IMR-90 (cell line): Measurements from ENCODE around the gene TIGIT. TPM values are rescaled to one million over a fixed set of nuclear protein-coding genes. Genes with fewer than 3 reads are reported as not detected.
A peak's percentile ranks its signal among the peaks of the same experiment; 100 is the strongest.

Experiments used
- ATAC-seq: fragments of 200-7000 bp; cut with Tn5 transposase; 2 replicates; pipeline ENCODE4 v1.9.1; 2020; ENCODE audit warnings: low read depth, mild to moderate bottlenecking, moderate library complexity
- BruUV-seq: library from RNA; stranded (reverse); fragments of 400-500 nt; replicated peaks from 2 replicates; lab custom pipeline; 2021; lab: Mats Ljungman, UMichigan
- CTCF ChIA-PET: fragments of 300-600 bp; formaldehyde crosslinking; extraction: SDS; loops from one replicate; lab custom pipeline; 2021; ENCODE audit warnings: antibody characterized with exemption; lab: Yijun Ruan, JAX
- POLR2A ChIA-PET: fragments of 300-600 bp; sonication (Branson Sonifier 250); formaldehyde crosslinking; loops from one replicate; lab custom pipeline; 2022; ENCODE audit warnings: antibody characterized with exemption; ENCODE audit not compliant: unreplicated experiment; lab: Charles Lee
- DNase-seq: peaks from one replicate; pipeline ENCODE4 v3.0.0; 2013
- H2AFZ ChIP-seq: replicated peaks from 2 replicates; pipeline ENCODE3; 2013; ENCODE audit warnings: low read length, mild to moderate bottlenecking; ENCODE audit not compliant: poor library complexity
- H2AK5ac ChIP-seq: 2 replicates; pipeline ENCODE4 v1.6.1; 2013; ENCODE audit warnings: low read depth, low read length, inconsistent platforms
- H2AK9ac ChIP-seq: replicated peaks from 2 replicates; pipeline ENCODE3; 2013; ENCODE audit warnings: mild to moderate bottlenecking, low read depth, low read length, moderate library complexity; ENCODE audit not compliant: poor library complexity
- H2BK120ac ChIP-seq: 2 replicates; pipeline ENCODE4 v1.6.1; 2013; ENCODE audit warnings: low read depth, low read length, inconsistent platforms
- H2BK15ac ChIP-seq: 3 replicates; pipeline ENCODE4 v1.6.1; 2013; ENCODE audit warnings: low read depth, low read length, inconsistent platforms
- H2BK20ac ChIP-seq: 2 replicates; pipeline ENCODE4 v1.6.1; 2013; ENCODE audit warnings: low read depth, mild to moderate bottlenecking, inconsistent platforms, low read length, moderate library complexity
- H2BK5ac ChIP-seq: 2 replicates; pipeline ENCODE4 v1.6.1; 2013; ENCODE audit warnings: mild to moderate bottlenecking, low read depth, low read length, inconsistent platforms; ENCODE audit not compliant: poor library complexity, severe bottlenecking
- H3K14ac ChIP-seq: replicated peaks from 2 replicates; pipeline ENCODE4 v1.6.1; 2013; ENCODE audit warnings: low read depth, low read length, inconsistent platforms
- H3K18ac ChIP-seq: 2 replicates; pipeline ENCODE4 v1.6.1; 2013; ENCODE audit warnings: low read depth, low read length, control low read depth
- H3K23ac ChIP-seq: 2 replicates; pipeline ENCODE4 v1.6.1; 2013; ENCODE audit warnings: low read depth, low read length, inconsistent platforms
- H3K27ac ChIP-seq: 2 replicates; pipeline ENCODE4 v1.5.1; 2013; ENCODE audit warnings: mild to moderate bottlenecking, control low read depth, low read length; ENCODE audit not compliant: insufficient read depth
- H3K27me3 ChIP-seq: 2 replicates; pipeline ENCODE4 v1.6.1; 2013; ENCODE audit warnings: low read length; ENCODE audit not compliant: control insufficient read depth, insufficient read depth
- H3K36me3 ChIP-seq: 2 replicates; pipeline ENCODE4 v1.6.1; 2013; ENCODE audit warnings: low read length, mixed read lengths; ENCODE audit not compliant: control insufficient read depth, insufficient read depth
- H3K4ac ChIP-seq: 2 replicates; pipeline ENCODE4 v1.6.1; 2013; ENCODE audit warnings: low read depth, low read length, inconsistent platforms
- H3K4me1 ChIP-seq: 2 replicates; pipeline ENCODE4 v1.6.1; 2013; ENCODE audit warnings: low read length, mixed read lengths; ENCODE audit not compliant: control insufficient read depth, insufficient read depth
- H3K4me2 ChIP-seq: 2 replicates; pipeline ENCODE4 v1.6.1; 2013; ENCODE audit warnings: low read depth, mild to moderate bottlenecking, control low read depth, low read length, moderate library complexity
- H3K4me3 ChIP-seq: 2 replicates; pipeline ENCODE4 v1.5.1; 2013; ENCODE audit warnings: low read depth, mild to moderate bottlenecking, control low read depth, low read length, moderate library complexity; ENCODE audit not compliant: insufficient read depth
- H3K56ac ChIP-seq: 2 replicates; pipeline ENCODE4 v1.6.1; 2013; ENCODE audit warnings: low read length, inconsistent platforms; ENCODE audit not compliant: insufficient read depth; ENCODE audit errors: extremely low read depth
- H3K79me1 ChIP-seq, 2 experiments: 2 replicates each; pipeline ENCODE4 v1.6.1; 2013; ENCODE audit warnings: low read length in 2 of 2, inconsistent platforms in 1 of 2, low read depth in 1 of 2
- H3K9ac ChIP-seq: 2 replicates; pipeline ENCODE4 v1.6.1; 2013; ENCODE audit warnings: low read depth, low read length, control low read depth
- H3K9me1 ChIP-seq: 2 replicates; pipeline ENCODE4 v1.6.1; 2013; ENCODE audit warnings: low read length, inconsistent platforms; ENCODE audit not compliant: insufficient read depth
- H3K9me3 ChIP-seq: 2 replicates; pipeline ENCODE4 v1.6.1; 2013; ENCODE audit warnings: low read length; ENCODE audit not compliant: control insufficient read depth, insufficient read depth
- H4K20me1 ChIP-seq: 2 replicates; pipeline ENCODE4 v1.6.1; 2013; ENCODE audit warnings: low read length, inconsistent platforms; ENCODE audit not compliant: insufficient read depth
- H4K5ac ChIP-seq: 2 replicates; pipeline ENCODE4 v1.6.1; 2013; ENCODE audit warnings: mild to moderate bottlenecking, low read depth, low read length, control low read depth
- H4K8ac ChIP-seq, 2 experiments: 2 replicates each; pipeline ENCODE4 v1.6.1; 2013; ENCODE audit warnings: low read depth in 2 of 2, low read length in 2 of 2, control low read depth in 1 of 2, inconsistent platforms in 1 of 2
- H4K91ac ChIP-seq: 2 replicates; pipeline ENCODE4 v1.6.1; 2013; ENCODE audit warnings: low read depth, low read length, inconsistent platforms; ENCODE audit not compliant: insufficient read depth
- BHLHE40 ChIP-seq: fragments of 150-350 bp; IDR thresholded peaks from 2 replicates; pipeline ENCODE4 v1.6.1; 2016; ENCODE audit warnings: mild to moderate bottlenecking, low read depth, low read length
- CEBPB ChIP-seq: IDR thresholded peaks from 2 replicates; pipeline ENCODE4 v1.6.1; 2012; ENCODE audit warnings: low read depth, low read length, improper control_type of control experiment
- CHD1 ChIP-seq: IDR thresholded peaks from 2 replicates; pipeline ENCODE4 v1.6.1; 2012; ENCODE audit warnings: low read depth, low read length, improper control_type of control experiment
- CTCF ChIP-seq: conservative IDR thresholded peaks from 2 replicates; pipeline ENCODE4 v1.5.1; 2012; ENCODE audit warnings: mild to moderate bottlenecking, low read depth, low read length, improper control_type of control experiment
- ELK1 ChIP-seq: fragments of 150-350 bp; IDR thresholded peaks from 2 replicates; pipeline ENCODE4 v1.6.1; 2016; ENCODE audit warnings: low read depth, mild to moderate bottlenecking, low read length, moderate library complexity, borderline replicate concordance
- FOS ChIP-seq: fragments of 150-350 bp; IDR thresholded peaks from 2 replicates; pipeline ENCODE4 v1.6.1; 2016; ENCODE audit warnings: low read depth, low read length
- MAFK ChIP-seq: IDR thresholded peaks from 2 replicates; pipeline ENCODE4 v1.6.1; 2012; ENCODE audit warnings: low read depth, low read length, improper control_type of control experiment
- MAZ ChIP-seq: IDR thresholded peaks from 2 replicates; pipeline ENCODE4 v1.6.1; 2012; ENCODE audit warnings: low read depth, mild to moderate bottlenecking, low read length, improper control_type of control experiment, moderate library complexity, borderline replicate concordance
- MXI1 ChIP-seq: IDR thresholded peaks from 2 replicates; pipeline ENCODE4 v1.6.1; 2012; ENCODE audit warnings: low read depth, mild to moderate bottlenecking, low read length, moderate library complexity, borderline replicate concordance
- NFE2L2 ChIP-seq: fragments of 150-350 bp; IDR thresholded peaks from 2 replicates; pipeline ENCODE4 v1.6.1; 2016; ENCODE audit warnings: low read depth, mild to moderate bottlenecking, low read length
- POLR2A ChIP-seq: IDR thresholded peaks from 2 replicates; pipeline ENCODE4 v1.6.1; 2012; ENCODE audit warnings: mild to moderate bottlenecking, low read depth, low read length
- RAD21 ChIP-seq: IDR thresholded peaks from 2 replicates; pipeline ENCODE4 v1.6.1; 2012; ENCODE audit warnings: low read length, improper control_type of control experiment
- RCOR1 ChIP-seq: IDR thresholded peaks from 2 replicates; pipeline ENCODE4 v1.6.1; 2012; ENCODE audit warnings: mild to moderate bottlenecking, low read length, improper control_type of control experiment; ENCODE audit not compliant: insufficient replicate concordance
- RFX5 ChIP-seq: IDR thresholded peaks from 2 replicates; pipeline ENCODE4 v1.8.0; 2012; ENCODE audit warnings: low read depth, mild to moderate bottlenecking, low read length, moderate library complexity
- SMC3 ChIP-seq: fragments of 150-350 bp; IDR thresholded peaks from 2 replicates; pipeline ENCODE4 v1.6.1; 2016; ENCODE audit warnings: low read depth, mild to moderate bottlenecking, antibody characterized with exemption, low read length, moderate library complexity
- USF2 ChIP-seq: fragments of 150-350 bp; IDR thresholded peaks from 2 replicates; pipeline ENCODE4 v1.6.1; 2017; ENCODE audit warnings: mild to moderate bottlenecking, antibody characterized with exemption, low read length, low read depth
- WGBS, 2 experiments: methylation state at CpG; one replicate each; pipeline versions ENCODE4 v1.1.5 to v1.1.7; 2013; ENCODE audit warnings: missing lambda C conversion rate in 2 of 2; ENCODE audit not compliant: insufficient read length in 1 of 2; ENCODE audit errors: extremely low coverage in 2 of 2; 5-methylcytosine and 5-hydroxymethylcytosine counted together
- dilution Hi-C: fragments of 300-500 bp; cut with HindIII; formaldehyde crosslinking; loops from one replicate; pipeline ENCODE4 v1.14.3; 2018; ENCODE audit warnings: low sequenced_read_pairs; ENCODE audit not compliant: unreplicated experiment
- in situ Hi-C: fragments of 300-500 bp; cut with MboI; formaldehyde crosslinking; loops from 3 replicates; pipeline ENCODE4 v1.14.3; 2019; ENCODE audit warnings: low sequenced_read_pairs, inconsistent platforms, mixed read lengths
- intact Hi-C: fragments of 100-400 bp; cut with micrococcal nuclease; formaldehyde crosslinking; loops from 2 replicates; pipeline ENCODE4 v1.10.0; 2022
- polyA plus RNA-seq, 3 experiments: library from polyadenylated mRNA; depleted of rRNA; stranded (reverse); fragments of >200 nt; gene quantifications; 2 replicates each; pipeline ENCODE4 v1.2.3, GENCODE V29; 2012; ENCODE audit warnings: low replicate concordance in 1 of 3
- total RNA-seq: library from RNA; depleted of rRNA; stranded (reverse); fragments of >200 nt; gene quantifications from 2 replicates; pipeline ENCODE4 v1.2.3, GENCODE V29; 2012

Gene TIGIT
- total and polyA plus RNA-seq, 2 of the 4 experiments (the other 2 are of a cell fraction): not detected

- dilution Hi-C loops: no loop called here
- no TSS peak for BruUV-seq
- no peak overlapping the region for H3K14ac ChIP-seq
- H3K18ac ChIP-seq: no peak overlapping the region
- peak overlapping the region; percentile 18 for H2AFZ ChIP-seq
- no peaks in the 10 kb centered on the region for H3K9me1 ChIP-seq
- H4K8ac ChIP-seq: no peak overlapping the region
- peaks cover 2% of the 10 kb centered on the region; the same call in 1 of the 2 replicates for H3K4me1 ChIP-seq
- H2AK5ac ChIP-seq: no peak overlapping the region
- H3K4me3 ChIP-seq: no peak overlapping the region
- H3K27me3 ChIP-seq: peaks cover 7% of the 10 kb centered on the region
- no peaks in the 10 kb centered on the region for H3K9me3 ChIP-seq
- H2BK120ac ChIP-seq: no peak overlapping the region
- H2BK15ac ChIP-seq: no peak overlapping the region
- no peak overlapping the region for H2BK5ac ChIP-seq
- no peaks in the 10 kb centered on the region for H4K20me1 ChIP-seq
- H3K79me1 ChIP-seq: no peaks in the 10 kb centered on the region
- ATAC-seq: no peak
- H3K23ac ChIP-seq: no peak overlapping the region
- POLR2A ChIA-PET: no interaction called here
- H3K56ac ChIP-seq: no peak overlapping the region
- H4K91ac ChIP-seq: no peak overlapping the region
- no peak overlapping the region for H3K4me2 ChIP-seq
- H3K36me3 ChIP-seq: no peaks in the 10 kb centered on the region
- H3K4ac ChIP-seq: no peak overlapping the region
- in situ Hi-C loops: no loop called here
- H2AK9ac ChIP-seq: no peak overlapping the region
- intact Hi-C loops: no loop called here
- CTCF ChIA-PET: no interaction called here
- no peak overlapping the region for H3K9ac ChIP-seq
- no peak overlapping the region for H4K5ac ChIP-seq
- no peak overlapping the region for H2BK20ac ChIP-seq
- no peak overlapping the region for H3K27ac ChIP-seq
- TF ChIP-seq RAD21 (no peak), FOS (no peak), MXI1 (no peak), USF2 (no peak), RFX5 (no peak), NFE2L2 (no peak), CTCF (no peak), MAZ (no peak), SMC3 (no peak), RCOR1 (no peak), BHLHE40 (no peak), CHD1 (no peak), MAFK (no peak), ELK1 (no peak), CEBPB (no peak), POLR2A (no peak)
- peak; percentile 40 for DNase-seq
- no CpG with 5 or more reads among the region's 2 CpGs for WGBS, 2 experiments
These were observed 16.9 kb downstream of the TIGIT start for GRCh38 chr3:114310695-114311094.
